ENCODE results near the gene PCDHGA1.
"Not testable (repeated sequence)": the region's sequence is repeated elsewhere in the genome, so short reads cannot be mapped to it uniquely, and the experiment has no call there.

PCDHGA1 gene

GRCh38 chr5:141349917-141350619 is 19.8 kb downstream of the PCDHGA1 start, which contains the start of gene PCDHGB1:
Gene PCDHGB1 (plus strand): TSS chr5:141350099. CDS start chr5:141350261, 162 bp downstream.
- DNase-seq = no peak

DNA sequence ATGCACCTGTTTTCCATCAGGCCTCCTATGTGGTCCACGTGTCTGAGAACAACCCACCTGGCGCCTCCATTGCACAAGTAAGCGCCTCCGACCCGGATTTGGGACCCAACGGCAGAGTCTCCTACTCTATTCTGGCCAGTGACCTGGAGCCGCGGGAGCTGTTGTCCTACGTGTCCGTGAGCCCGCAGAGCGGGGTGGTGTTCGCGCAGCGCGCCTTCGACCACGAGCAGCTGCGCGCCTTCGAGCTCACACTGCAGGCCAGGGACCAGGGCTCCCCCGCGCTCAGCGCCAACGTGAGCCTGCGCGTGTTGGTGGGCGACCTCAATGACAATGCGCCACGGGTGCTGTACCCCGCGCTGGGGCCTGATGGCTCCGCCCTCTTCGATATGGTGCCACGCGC is 21.3 kb downstream of the PCDHGA1 start:
- DNase-seq = no peak

- no peak for DNase-seq
These were observed 24.7 kb downstream of the PCDHGA1 start, which contains the start of gene PCDHGA4 for GRCh38 chr5:141354900-141355469. Gene PCDHGA4 (plus strand): TSS chr5:141355021. CDS start chr5:141355108, 87 bp downstream.

GRCh38 chr5:141355641-141356040 is 25.3 kb downstream of the PCDHGA1 start:
- DNase-seq = no peak

DNA sequence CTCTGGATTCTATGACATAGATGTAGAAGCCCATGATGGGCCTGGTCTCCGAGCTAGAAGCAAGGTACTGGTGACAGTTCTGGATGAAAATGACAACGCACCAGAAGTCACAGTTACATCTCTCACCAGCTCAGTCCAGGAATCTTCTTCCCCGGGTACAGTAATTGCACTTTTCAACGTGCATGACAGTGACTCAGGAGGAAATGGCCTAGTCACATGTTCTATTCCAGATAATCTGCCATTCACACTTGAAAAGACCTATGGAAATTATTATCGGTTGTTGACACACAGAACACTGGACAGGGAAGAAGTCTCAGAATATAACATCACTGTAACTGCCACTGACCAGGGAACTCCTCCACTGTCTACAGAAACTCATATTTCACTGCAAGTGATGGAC is 25.8 kb downstream of the PCDHGA1 start:
- no peak for DNase-seq

DNA sequence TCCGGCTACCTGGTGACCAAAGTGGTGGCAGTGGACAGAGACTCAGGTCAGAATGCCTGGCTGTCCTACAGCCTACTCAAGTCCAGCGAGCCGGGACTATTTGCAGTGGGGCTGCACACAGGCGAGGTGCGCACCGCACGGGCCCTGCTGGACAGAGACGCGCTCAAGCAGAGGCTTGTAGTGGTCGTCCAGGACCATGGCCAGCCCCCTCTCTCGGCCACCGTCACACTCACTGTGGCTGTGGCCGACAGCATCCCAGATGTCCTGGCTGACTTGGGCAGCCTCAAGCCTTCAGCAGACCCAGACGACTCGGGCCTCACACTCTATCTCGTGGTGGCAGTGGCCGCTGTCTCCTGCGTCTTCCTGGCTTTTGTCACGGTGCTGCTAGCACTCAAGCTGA is 26.6 kb downstream of the PCDHGA1 start:
- no peak for DNase-seq

DNA sequence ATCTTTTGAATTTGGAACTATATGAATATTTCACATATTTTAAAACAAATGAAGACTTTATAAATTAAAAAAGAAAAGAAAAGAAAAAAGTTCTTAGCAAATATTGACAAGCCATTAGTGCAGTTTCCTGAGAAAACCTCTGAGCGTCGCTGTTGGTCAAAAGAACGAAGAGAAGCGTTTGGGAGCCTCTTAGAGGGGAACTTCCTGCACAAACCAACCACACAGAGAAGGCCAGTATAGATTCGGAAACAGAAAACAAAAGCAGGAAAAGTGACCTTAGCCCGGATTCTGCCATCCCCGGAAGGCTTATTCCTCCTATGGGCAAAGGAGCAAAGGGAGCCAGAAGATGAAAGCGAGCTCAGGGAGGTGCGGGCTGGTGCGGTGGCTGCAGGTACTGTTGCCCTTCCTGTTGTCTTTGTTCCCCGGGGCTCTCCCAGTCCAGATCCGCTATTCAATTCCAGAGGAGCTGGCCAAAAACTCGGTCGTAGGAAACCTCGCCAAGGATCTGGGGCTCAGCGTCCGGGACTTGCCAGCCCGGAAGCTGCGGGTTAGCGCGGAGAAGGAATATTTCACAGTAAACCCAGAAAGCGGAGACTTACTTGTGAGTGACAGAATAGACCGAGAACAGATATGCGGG is 29.6 kb downstream of the PCDHGA1 start, which contains the start of gene PCDHGB2:
TSS of gene PCDHGB2 (plus strand) at position 205 of the 637 bp plus-strand sequence. CDS start at position 347, 142 bp downstream.
- no peak for DNase-seq

GRCh38 chr5:141360685-141361084 is 30.4 kb downstream of the PCDHGA1 start:
- no peak for DNase-seq

GRCh38 chr5:141362719-141363118 is 32.4 kb downstream of the PCDHGA1 start:
- DNase-seq = no peak

GRCh38 chr5:141363952-141364660 is 33.8 kb downstream of the PCDHGA1 start, which contains the start of gene PCDHGA5:
Gene PCDHGA5 (plus strand): TSS chr5:141364162. CDS start chr5:141364331, 169 bp downstream.
- no peak for DNase-seq

- DNase-seq = no peak
These were observed 35.9 kb downstream of the PCDHGA1 start for GRCh38 chr5:141366016-141366896.

DNA sequence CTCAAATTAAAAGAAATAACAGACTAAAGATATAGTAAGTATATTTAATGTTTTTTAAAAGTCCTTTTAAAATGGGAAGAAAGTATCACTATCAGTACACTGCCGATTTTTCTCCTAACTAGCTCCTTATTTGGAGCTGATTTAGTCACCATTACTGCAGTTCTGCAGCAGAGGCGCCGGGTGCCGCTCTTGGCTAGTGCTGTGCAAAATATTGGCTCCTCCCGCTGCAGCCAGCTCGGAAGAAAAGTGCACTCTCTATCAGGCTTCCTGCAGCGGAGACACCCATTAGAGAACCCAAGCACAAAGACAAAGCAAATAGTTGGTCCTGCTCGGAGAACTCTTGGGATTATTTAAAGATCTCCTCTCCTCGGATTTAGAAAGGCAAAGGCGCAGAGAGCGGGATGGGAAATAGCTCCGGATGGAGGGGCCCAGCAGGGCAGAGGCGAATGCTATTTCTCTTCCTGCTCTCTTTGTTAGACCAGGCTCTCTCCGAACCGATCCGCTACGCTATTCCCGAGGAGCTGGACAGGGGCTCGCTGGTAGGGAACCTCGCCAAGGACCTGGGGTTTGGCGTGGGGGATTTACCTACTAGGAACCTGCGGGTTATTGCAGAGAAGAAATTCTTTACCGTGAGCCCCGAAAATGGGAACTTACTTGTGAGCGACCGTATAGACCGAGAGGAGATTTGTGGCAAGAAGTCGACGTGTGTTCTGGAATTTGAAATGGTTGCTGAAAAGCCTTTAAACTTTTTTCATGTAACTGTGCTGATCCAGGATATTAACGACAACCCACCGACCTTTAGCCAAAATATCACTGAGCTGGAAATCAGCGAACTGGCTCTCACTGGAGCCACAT is 39.9 kb downstream of the PCDHGA1 start, which contains the start of gene PCDHGB3:
TSS of gene PCDHGB3 (plus strand) at position 249 of the 855 bp plus-strand sequence. CDS start at position 402, 153 bp downstream.
- DNase-seq = no peak

DNA sequence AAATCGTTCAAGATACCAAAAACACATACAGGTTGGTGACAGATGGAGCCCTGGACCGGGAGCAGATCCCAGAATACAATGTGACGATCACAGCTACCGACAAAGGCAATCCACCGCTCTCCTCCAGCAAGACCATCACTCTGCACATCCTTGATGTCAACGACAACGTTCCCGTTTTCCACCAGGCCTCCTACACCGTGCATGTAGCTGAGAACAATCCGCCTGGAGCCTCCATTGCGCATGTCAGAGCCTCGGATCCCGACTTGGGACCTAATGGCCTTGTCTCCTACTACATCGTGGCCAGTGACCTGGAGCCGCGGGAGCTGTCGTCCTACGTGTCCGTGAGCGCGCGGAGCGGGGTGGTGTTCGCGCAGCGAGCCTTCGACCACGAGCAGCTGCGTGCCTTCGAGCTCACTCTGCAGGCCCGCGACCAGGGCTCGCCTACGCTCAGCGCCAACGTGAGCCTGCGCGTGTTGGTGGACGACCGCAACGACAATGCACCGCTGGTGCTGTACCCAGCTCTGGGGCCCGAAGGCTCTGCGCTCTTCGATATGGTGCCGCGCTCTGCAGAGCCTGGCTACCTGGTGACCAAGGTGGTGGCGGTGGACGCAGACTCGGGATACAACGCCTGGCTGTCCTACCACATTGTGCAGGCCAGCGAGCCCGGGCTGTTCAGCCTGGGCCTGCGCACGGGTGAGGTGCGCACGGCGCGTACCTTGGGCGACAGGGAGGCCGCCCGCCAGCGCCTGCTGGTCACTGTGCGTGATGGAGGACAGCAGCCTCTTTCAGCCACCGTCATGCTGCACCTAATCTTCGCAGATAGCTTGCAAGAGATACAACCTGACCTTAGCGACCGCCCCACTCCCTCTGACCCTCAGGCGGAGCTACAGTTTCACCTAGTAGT is 41.5 kb downstream of the PCDHGA1 start:
- DNase-seq = no peak

GRCh38 chr5:141373673-141374317 is 43.5 kb downstream of the PCDHGA1 start, which contains the start of gene PCDHGA6:
Gene PCDHGA6 (plus strand): TSS chr5:141373891. CDS start chr5:141374084, 193 bp downstream.
- DNase-seq = no peak

- DNase-seq = no peak
These were observed 44.3 kb downstream of the PCDHGA1 start for GRCh38 chr5:141374627-141375026.

- not testable (repeated sequence) for DNase-seq
These were observed 45.3 kb downstream of the PCDHGA1 start for GRCh38 chr5:141375444-141376155.

GRCh38 chr5:141382469-141383294 is 52.4 kb downstream of the PCDHGA1 start, which contains the start of gene PCDHGA7:
Gene PCDHGA7 (plus strand): TSS chr5:141382742. CDS start chr5:141382900, 158 bp downstream.
- no peak for DNase-seq
